ENCODE data around the gene MYOCOS.

The MYOCOS gene

DNA sequence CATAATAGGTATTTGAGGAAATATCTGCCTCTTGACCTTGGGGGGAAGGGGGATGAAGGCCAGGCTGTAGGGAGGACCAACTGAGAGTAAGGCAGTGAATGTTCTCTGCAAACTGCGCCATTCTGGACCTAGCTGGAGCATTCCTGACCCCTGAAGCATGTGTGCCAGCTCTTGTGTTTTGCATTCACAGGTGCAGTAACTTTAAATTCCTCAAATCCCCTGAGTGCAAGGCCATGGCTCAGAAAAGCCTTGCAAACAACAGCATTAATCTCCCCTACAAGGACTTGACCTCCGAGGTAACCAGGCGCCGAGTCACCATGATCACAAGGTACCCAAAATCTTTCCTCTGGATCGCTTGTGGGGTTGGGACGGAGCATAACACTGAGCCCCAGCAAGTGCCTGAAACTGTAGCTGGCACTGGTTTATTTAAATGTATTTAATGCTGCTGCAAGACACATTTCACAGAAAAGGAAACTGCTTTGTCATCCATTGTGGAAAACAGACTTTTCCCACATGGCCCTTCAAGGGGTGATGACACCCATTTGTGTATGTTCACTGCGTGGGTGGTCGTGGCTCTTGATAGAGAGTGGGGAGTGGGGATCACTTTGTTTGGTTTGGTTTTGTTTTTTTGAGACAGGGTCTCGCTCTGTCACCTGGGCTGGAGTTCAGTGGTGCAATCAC lies 1.7 kb downstream of the MYOCOS start:
- DNase-seq (ENCODE audit: low read depth in 2 of 3, low spot score in 1 of 3) = no peak

DNA sequence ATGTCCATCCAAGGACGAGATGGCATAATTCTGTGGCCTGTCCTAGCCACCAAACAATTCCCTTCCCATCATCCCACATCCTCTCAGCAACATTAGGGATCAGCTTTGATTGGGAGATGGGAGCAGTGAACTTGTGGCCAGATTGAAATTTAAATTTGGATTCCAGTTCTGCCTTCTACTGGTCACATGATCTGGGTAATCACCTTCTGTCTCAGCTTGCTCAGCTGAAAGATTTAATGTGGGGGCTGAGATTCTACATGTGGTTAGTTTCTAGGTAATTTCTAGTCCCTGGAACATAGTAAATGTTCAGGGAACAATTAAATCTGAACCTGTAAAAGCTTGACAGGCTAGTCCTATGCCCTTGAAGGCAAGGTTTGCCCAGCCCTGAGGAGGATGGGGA lies 3.2 kb downstream of the MYOCOS start:
- no peak for DNase-seq (ENCODE audit: low read depth in 2 of 3, low spot score in 1 of 3)

DNA sequence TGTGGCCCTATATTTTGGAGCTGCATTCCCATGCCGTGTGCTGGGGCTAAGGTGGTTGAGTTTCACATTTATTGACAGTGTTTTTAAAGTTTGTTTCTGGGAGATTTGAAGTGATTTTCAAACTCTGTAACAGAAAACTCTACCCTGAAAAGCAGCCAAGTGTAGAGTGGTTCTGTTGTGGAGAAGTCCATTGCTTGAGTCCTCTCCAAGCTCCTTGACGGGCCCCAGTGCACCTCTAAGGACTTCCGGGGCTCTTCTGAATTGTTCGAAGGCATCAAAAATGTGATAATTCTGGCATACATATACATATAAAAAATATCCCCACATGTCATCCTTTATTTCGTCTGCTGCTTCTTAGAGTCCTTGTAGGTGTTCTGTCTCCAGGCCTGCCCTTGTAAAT lies 5.0 kb downstream of the MYOCOS start:
- no peak for DNase-seq (ENCODE audit: low read depth in 2 of 3, low spot score in 1 of 3)

DNA sequence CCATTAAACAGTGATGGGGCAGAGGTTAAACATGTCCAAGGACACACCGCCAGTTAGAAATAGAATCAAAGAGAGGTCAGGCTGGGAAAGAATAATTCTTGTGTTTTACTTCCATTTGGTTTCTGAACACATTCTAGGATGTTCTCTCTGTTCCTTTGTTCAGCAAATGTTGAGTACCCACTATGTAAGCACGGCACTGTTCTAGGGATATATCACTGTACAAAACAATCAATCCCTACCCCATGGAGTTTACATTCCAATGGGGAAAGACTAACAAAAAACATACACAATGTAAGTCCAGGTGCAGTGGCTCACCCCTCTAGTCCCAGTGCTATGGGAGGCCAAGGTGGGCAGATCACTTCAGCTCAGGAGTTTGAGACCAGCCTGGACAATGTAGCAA lies 6.2 kb downstream of the MYOCOS start:
- DNase-seq (ENCODE audit: low read depth in 2 of 3, low spot score in 1 of 3) = no peak

DNA sequence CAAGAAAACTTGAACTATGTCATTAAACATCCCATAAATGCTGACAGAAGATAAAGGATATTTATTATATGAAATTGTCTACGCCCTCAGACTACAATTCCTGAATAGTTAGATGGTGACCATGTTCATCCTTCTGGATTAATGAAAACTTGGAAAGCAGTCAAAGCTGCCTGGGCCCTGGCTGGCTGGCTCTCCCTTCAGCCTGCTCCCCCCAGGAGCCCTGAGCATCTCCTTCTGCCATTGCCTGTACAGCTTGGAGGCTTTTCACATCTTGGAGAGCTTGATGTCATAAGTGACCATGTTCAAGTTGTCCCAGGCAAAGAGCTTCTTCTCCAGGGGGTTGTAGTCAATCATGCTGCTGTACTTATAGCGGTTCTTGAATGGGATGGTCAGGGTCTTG lies 13.6 kb downstream of the MYOCOS start:
- DNase-seq (ENCODE audit: low read depth in 2 of 3, low spot score in 1 of 3) = no peak

DNA sequence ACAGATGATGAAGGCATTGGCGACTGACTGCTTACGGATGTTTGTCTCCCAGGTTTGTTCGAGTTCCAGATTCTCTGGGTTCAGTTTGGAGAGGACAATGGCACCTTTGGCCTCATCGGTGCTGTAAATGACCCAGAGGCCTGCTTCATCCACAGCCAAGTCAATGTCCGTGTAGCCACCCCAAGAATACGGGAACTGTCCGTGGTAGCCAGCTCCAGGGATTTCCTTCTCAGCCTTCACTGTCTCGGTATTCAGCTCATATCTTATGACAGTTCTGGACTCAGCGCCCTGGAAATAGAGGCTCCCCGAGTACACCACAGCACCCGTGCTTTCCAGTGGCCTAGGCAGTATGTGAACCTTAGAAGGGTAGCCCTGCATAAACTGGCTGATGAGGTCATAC lies 14.1 kb downstream of the MYOCOS start:
- no peak for DNase-seq (ENCODE audit: low read depth in 2 of 3, low spot score in 1 of 3)

DNA sequence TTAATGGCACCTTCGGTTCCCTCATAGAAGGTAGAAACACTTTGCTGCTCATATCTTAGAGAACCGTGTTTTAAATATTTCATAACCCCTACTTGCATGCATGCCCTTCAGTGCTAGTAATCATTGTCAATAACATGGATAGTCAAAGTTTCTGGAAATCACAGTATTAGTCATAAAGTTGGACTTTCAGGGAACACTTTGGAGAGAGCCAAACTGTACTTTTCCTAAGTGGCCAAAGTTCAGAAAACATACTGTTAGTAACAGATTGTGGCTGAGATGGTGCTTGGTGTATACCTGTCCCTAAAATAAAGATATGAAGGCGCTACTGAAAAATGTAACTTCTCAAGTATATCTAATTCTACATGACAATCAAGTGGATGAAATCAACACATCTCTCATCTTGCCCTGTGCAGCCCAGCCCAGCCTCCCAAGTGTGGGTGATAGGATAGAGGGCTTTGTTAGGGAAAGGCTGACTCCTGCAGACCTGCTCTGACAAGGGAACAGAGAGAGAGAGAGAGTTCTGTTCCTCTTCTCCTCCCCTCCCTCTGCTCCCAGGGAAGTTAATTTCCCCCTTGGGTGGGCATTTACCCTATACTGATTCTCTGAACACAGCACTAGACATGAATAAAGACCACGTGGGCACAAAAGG lies 16.0 kb downstream of the MYOCOS start:
- no peak for DNase-seq (ENCODE audit: low read depth in 2 of 3, low spot score in 1 of 3)

DNA sequence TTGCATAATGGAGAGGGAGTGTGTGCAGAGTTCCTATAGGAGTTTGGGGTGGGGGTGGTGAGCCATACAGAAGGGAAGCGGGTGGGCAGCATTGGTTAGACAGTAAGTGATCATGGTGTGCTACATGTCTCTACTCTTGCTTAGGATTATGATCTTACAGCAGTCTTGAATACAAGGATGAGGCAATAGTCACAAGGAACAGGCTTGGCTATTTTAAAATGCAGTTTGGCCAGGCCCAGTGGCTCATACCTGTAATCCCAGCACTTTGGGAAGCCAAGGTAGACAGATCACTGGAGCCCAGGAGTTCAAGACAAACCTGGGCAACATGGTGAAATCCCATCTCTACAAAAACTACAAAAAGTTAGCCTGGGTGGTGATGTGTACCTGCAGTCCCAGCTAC lies 18.2 kb downstream of the MYOCOS start:
- DNase-seq (ENCODE audit: low read depth in 2 of 3, low spot score in 1 of 3) = no peak

DNA sequence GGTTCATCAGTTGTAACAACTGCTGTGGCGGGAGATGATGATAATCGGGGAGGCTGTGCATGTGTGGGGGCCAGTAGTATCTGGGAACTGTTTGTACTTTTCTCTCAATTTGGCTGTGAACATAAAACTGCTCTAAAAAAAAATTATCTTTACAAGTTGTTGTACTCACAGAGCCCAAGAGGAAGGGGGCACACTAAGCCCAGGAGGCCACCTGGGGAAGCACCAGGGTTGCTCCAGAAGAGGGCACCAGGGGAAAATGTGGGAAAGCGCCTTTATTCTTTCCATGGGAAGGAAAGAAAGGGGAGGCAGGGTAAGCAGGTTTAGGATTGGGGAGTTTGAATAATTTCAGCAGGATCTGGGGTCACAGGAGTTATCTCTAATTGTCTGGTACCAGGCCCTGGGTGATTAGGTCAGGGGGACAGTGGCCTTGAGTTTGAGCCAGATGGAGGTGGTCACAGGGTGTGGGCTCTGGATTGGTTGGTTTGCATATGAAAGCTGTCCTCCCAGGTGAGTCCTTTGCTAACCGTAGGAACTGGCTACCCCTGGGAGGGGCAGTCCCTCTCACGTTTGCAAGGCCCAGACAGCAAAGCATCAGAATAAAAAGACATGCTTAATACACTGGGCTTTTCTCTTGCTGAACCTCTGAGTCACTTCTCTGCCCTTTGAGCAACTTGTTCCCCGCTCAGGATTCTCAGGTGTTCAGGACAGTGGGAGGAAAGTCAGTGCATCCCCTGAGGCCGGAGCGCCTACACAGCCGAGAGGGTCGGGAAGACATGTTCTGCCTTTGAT lies 19.2 kb downstream of the MYOCOS start:
- DNase-seq (ENCODE audit: low read depth in 2 of 3, low spot score in 1 of 3) = no peak

DNA sequence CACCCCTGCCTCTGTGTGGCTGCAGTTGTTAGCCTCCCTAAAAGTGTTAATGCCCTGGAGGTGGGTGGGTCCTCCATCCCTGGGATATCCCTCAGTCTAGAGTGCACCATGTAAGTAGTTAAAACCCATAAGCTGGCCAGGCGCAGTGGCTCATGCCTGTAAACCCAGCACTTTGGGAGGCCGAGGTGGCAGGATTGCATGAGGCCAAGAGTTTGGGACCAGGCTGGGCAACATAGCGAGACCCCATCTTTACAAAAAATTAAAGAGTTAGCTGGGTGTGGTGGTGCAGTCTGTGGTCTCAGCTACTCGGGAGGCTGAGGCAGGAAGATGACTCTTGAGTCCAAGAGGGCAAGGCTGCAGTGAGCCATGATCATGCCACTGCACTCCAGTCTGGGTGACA lies 20.2 kb downstream of the MYOCOS start:
- DNase-seq (ENCODE audit: low read depth in 2 of 3, low spot score in 1 of 3) = no peak

DNA sequence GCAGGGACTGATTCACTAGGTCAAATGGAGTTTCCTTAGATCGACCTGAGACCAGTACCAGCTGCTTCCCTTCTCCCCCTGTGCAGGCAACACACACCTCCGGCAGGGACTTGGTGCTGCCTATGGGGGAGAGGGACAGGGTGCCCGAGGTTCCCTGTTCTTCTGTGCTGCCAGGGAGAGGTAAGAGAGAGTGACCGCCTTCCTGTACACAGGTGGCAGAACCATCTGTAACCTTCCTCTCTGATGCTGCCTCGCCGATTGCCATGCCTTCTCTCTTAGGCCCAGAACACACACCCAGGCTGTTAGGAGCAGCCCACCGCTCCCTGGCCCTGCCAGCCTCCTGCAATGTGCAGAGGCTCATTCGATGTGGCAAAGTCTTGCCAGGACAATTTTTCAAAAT lies 21.1 kb downstream of the MYOCOS start:
- DNase-seq (ENCODE audit: low read depth in 2 of 3, low spot score in 1 of 3) = no peak

DNA sequence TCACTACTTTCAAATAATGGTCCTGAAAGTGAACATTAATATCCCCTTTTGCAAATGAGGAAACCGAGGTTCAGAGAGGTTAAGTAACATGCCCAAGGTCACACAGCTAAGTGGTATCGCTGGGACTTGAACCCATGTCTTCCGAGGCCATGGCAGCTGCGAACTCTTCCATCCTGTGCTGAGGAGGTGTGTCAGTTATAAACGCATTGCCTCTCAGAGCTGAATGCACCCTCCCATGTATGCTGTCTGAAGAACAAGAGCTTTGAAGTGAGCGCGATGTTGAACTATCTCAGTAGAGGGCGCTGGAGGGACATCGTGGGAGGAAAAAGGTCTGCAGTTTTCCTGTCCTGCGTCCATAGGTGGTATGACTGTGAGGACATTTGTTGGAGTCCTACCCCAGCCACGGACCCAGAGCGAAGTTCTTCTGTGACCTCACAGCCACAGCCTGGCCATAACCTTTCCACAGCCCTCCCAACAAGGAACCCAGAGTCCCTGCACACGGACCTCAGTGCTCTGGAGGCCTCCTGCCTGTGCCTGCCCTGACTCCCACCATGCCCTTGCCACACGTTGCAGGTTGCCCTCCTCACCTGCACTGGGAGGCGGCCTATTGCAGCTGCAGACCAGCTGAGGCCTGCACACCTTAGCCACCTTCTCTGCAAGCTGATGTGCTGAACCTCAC lies 22.9 kb downstream of the MYOCOS start:
- peak; percentile 57 to 82 (median 60) for DNase-seq (ENCODE audit: low read depth in 2 of 3, low spot score in 1 of 3)

DNA sequence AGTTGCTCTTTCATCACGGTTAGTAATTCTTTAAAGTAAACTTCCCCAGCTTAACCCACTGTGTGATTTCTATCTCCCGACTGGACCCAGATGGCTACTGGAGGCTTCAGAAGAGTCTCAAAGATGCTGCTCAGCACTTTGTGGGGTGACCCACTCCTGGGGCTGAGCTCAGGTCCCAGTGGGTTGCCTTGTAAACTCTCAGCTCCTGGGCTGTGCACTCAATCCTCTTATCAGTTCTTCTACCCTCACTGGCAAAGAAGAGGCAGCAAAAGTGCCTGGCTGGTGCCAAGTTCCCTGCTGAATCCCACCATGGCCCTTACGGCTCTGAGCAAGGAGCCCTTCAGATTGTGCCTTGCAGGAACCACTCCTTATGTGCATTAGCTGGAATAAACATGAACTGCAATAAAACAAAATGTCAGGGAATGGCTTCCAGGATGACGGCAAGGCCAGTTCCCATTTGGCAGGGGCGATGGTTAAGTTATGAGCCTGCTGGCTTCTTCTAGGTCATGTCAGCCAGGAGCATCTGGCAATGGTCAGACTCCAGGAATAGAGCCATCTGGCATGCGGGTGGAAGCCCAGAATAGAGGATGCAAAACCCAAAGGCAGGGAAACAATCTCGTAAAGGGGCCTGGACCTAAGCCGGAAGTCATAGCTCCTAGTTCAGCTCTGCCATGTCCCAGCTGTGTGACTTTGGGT lies 23.7 kb downstream of the MYOCOS start:
- no peak for DNase-seq (ENCODE audit: low read depth in 2 of 3, low spot score in 1 of 3)

DNA sequence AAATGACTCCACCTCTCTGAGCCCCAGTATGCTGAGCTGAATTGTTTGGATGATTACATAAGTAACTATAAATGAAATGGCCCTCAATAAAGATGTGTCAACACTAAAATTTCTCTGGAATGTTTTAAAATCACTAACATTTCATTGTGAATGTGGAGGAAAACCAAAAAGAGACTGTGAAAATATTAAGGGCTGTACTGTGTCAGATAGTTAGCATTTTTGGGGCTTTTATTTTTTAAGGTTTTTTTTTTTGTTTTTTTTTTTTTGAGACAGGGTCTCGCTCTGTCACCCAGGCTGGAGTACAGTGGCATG lies 24.2 kb downstream of the MYOCOS start:
- no peak for DNase-seq (ENCODE audit: low read depth in 2 of 3, low spot score in 1 of 3)

DNA sequence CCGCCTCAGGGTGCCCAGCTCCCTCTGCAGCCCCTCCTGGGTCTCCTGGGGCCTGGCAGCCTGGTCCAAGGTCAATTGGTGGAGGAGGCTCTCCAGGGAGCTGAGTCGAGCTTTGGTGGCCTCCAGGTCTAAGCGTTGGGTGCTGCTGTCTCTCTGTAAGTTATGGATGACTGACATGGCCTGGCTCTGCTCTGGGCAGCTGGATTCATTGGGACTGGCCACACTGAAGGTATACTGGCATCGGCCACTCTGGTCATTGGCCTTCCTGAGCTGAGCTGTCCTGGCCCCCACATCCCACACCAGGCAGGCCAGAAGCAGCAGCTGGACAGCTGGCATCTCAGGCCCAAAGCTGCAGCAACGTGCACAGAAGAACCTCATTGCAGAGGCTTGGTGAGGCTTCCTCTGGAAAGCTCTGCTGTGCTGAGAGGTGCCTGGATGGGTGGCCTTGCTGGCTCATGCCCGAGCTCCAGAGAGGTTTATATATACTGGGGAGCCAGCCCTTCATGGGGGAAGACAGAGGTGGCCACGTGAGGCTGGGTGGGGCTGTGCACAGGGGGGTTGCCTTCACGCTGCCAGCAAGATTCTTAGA lies 30.3 kb downstream of the MYOCOS start, which contains the start of gene MYOC:
Gene MYOC (minus strand): TSS at position 455 of the 589 bp plus-strand sequence. CDS start 77 bp downstream, at position 378.
- no peak for DNase-seq (ENCODE audit: low read depth in 2 of 3, low spot score in 1 of 3)

DNA sequence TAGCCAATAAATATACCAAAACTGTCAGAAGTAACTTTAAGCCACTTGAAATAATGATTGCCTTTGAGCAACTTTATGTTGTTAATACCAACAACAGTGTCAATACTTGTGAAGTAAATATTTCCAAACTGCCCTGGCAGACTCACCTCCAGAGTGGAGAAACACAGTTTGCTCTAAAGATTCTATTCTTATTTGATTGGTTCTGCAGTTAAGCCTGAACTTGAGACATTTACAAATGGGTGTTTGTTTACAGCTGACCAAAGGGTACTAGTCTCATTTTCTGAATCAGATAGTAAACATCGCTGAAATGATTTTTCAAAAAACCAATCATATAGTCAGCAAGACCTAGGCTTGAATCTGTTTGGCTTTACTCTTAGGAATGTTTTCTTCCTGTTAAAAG lies 31.8 kb downstream of the MYOCOS start:
- DNase-seq (ENCODE audit: low read depth in 2 of 3, low spot score in 1 of 3) = no peak

DNA sequence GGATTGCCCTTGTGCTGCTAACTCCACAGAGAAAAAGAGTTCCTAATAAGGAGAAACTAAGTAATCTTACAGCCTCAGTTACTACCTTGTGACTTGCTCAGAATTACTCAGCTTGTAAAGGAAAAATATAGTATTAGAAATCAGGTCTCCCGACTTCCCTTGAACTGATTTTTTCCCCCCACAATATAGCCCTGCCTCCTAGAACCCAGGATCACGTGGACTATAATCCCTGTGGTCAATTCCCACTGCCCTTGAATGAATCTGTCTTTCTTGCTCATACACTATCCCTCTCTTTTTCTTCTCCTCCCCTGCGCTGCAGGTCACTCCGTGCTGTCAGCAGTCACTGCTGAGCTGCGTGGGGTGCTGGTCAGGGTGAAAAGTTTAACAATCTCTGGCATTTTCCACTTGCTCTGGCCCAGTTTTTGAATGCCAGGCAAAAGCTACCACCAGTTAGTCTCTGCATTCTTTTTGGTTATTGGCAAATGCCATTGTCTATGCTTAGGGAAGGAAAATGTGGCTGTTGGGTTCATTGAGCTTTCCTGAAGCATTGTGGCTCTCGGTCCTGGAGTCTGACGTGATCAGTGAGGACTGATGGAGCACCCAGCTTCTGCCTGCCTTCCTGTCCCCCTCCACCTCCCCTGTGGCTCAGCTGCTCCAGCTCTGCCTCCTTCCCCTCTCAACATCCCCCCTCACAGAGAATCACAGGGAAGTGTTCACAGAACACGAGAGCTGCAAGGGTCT lies 32.3 kb downstream of the MYOCOS start:
- no peak for DNase-seq (ENCODE audit: low read depth in 2 of 3, low spot score in 1 of 3)

DNA sequence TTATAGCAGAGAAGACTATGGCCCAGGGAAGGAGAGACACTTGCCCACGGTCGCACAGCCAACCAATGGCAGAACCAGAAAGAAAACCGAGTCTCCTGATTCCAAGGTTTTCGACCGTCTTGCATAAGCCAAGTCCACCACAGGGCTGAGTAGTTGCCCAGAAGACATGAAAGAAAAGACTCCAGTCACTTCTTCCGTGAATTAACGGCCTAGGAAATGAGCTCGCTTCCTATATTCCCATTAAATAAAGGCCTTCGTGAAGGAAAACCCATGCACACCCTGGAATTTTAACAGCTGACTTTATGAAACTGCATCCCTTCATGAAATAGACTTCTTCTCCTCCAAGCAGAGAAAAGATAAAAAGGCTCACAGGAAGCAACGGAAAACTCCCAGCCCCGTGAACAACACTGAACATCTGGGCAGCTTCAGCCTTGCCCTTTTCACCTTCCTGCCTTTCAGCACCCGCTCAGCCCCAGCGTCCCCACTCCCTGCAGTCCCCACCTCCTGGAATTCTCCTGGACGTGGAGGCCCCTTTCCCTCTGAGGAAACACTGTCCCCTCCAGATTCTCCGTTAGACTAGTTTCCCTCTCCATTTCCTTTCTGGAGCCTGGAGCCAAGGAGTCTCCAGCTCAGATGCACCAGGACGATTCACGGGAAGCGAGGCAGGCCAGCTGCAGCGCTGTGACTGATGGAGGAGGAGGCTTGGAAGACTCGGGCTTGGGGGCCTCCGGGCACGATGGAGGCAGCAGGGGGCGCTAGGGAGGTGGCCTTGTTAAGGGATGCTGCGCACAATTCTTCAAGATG lies 33.1 kb downstream of the MYOCOS start:
- DNase-seq (ENCODE audit: low read depth in 2 of 3, low spot score in 1 of 3) = peak; percentile 68 to 85 (median 76)

DNA sequence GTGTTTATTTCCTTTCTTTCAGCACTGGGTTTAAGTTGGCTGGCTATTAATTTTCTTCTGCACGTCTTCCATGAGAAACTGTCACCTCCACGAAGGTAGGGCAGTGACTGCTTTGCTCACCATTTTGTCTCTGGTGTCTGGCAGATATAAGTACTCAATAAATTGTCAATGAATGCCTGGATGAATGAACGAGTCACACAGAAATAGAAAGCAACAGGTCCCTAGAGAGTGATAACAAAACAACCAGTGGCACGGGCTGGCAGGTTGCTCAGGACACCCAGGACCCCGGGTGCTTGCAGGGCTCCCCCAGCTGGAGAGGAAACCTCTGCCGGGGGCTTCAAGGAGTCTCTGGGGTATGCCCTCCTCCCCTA lies 33.7 kb downstream of the MYOCOS start:
- DNase-seq (ENCODE audit: low read depth in 2 of 3, low spot score in 1 of 3) = no peak
